HEK293 (cell line): Measurements from ENCODE around the gene CPXM2.

Source experiments
- CTCF ChIP-seq: fragments of 450-650 bp; formaldehyde crosslinking; IDR thresholded peaks from 2 replicates; pipeline ENCODE4 v1.5.1; 2016; ENCODE audit warnings: missing biosample characterization, missing genetic modification characterization
- GLI4 ChIP-seq: fragments of 450-650 bp; formaldehyde crosslinking; IDR thresholded peaks from 2 replicates; pipeline ENCODE4 v1.5.1; 2016; ENCODE audit warnings: missing biosample characterization, missing genetic modification characterization
- MYNN ChIP-seq: fragments of 450-650 bp; formaldehyde crosslinking; IDR thresholded peaks from 2 replicates; pipeline ENCODE4 v1.5.1; 2016; ENCODE audit warnings: missing biosample characterization, missing genetic modification characterization, borderline replicate concordance
- REST ChIP-seq: fragments of 450-650 bp; formaldehyde crosslinking; IDR thresholded peaks from 2 replicates; pipeline ENCODE4 v1.5.1; 2016; ENCODE audit warnings: missing biosample characterization, missing genetic modification characterization
- ZNF311 ChIP-seq: fragments of 450-650 bp; formaldehyde crosslinking; IDR thresholded peaks from 2 replicates; pipeline ENCODE4 v1.5.1; 2017; ENCODE audit warnings: missing biosample characterization, missing genetic modification characterization, borderline replicate concordance
- ZNF664 ChIP-seq: fragments of 450-650 bp; formaldehyde crosslinking; IDR thresholded peaks from 2 replicates; pipeline ENCODE4 v1.5.1; 2016; ENCODE audit warnings: missing biosample characterization, missing genetic modification characterization
- ZNF776 ChIP-seq: fragments of 450-650 bp; formaldehyde crosslinking; IDR thresholded peaks from 2 replicates; pipeline ENCODE4 v1.5.0; 2017; ENCODE audit warnings: missing biosample characterization, missing genetic modification characterization, borderline replicate concordance
- TF ChIP-seq, protein P1 (sequence below): fragments of 450-650 bp; formaldehyde crosslinking; IDR thresholded peaks from 2 replicates; pipeline ENCODE4 v1.5.1; 2016; ENCODE audit warnings: missing biosample characterization, missing genetic modification characterization, low read depth

DNA sequence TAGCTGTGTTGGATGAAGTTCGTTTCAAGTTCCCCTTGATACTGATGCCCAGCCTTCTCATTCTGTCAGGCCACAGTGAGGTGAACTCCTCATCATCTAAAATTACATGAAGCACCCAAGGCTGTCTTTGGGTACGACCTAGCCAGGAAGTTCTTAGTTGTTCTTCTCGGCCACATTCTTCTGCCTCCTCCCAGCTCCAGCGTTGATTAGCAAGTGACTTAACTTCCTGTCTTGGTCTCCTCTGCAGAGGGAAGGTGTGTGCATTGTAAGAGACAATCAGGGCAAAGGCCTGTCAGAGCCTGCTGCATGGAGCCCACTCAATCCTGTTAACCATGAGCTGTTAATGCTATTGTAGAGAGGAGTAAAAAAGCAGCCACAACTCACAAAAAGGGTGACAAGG is 43.2 kb upstream of the CPXM2 start:
- no peak for TF ChIP-seq ZNF664 (tag by site-specific recombination)
- TF ChIP-seq, protein P1, sequence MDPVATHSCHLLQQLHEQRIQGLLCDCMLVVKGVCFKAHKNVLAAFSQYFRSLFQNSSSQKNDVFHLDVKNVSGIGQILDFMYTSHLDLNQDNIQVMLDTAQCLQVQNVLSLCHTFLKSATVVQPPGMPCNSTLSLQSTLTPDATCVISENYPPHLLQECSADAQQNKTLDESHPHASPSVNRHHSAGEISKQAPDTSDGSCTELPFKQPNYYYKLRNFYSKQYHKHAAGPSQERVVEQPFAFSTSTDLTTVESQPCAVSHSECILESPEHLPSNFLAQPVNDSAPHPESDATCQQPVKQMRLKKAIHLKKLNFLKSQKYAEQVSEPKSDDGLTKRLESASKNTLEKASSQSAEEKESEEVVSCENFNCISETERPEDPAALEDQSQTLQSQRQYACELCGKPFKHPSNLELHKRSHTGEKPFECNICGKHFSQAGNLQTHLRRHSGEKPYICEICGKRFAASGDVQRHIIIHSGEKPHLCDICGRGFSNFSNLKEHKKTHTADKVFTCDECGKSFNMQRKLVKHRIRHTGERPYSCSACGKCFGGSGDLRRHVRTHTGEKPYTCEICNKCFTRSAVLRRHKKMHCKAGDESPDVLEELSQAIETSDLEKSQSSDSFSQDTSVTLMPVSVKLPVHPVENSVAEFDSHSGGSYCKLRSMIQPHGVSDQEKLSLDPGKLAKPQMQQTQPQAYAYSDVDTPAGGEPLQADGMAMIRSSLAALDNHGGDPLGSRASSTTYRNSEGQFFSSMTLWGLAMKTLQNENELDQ (tag by site-specific recombination) = no peak
- TF ChIP-seq CTCF (tag by site-specific recombination) = no peak
- no peak for TF ChIP-seq ZNF311
- TF ChIP-seq ZNF776 (tag by site-specific recombination) = no peak
- TF ChIP-seq REST (tag by site-specific recombination) = no peak
- TF ChIP-seq GLI4 (tag by site-specific recombination) = no peak
- no peak for TF ChIP-seq MYNN (tag by site-specific recombination)
